HEK293 (cell line): ENCODE data around the gene SPOCK1.

Experiments used
- CTCF ChIA-PET: fragments of 350-600 bp; formaldehyde crosslinking; extraction: SDS; loops from one replicate; lab custom pipeline; 2021; ENCODE audit warnings: antibody characterized with exemption; lab: Yijun Ruan, JAX
- POLR2A ChIA-PET: fragments of 300-600 bp; formaldehyde crosslinking; extraction: SDS; loops from one replicate; lab custom pipeline; 2020; ENCODE audit warnings: antibody characterized with exemption, inconsistent platforms; lab: Yijun Ruan, JAX
- H3K27ac ChIP-seq: fragments of 200-500 bp; sonication (Bioruptor generic); 2 replicates; pipeline ENCODE4 v1.5.1; 2014; ENCODE audit warnings: low read depth, low read length, control low read depth, inconsistent platforms; ENCODE audit errors: extremely low read depth
- H3K36me3 ChIP-seq, 2 experiments: fragments of 200-500 bp in 1 of 2; sonication (Bioruptor generic) in 1 of 2; 1 replicate in 1 of 2; 2 replicates in 1 of 2; pipeline ENCODE4 v1.5.1; 2014 to 2017; ENCODE audit warnings: inconsistent platforms in 2 of 2, low read length in 2 of 2; ENCODE audit not compliant: control insufficient read depth in 2 of 2, insufficient read depth in 1 of 2
- H3K4me1 ChIP-seq: fragments of 200-500 bp; sonication (Bioruptor generic); 2 replicates; pipeline ENCODE4 v1.5.1; 2014; ENCODE audit warnings: mild to moderate bottlenecking, low read length, inconsistent platforms; ENCODE audit not compliant: control insufficient read depth, insufficient read depth
- H3K4me3 ChIP-seq: 2 replicates; pipeline ENCODE4 v1.5.1; 2011; ENCODE audit warnings: low read depth, mild to moderate bottlenecking, control low read depth, low read length, moderate library complexity
- H3K9me3 ChIP-seq: fragments of 200-500 bp; sonication (Bioruptor generic); 2 replicates; pipeline ENCODE4 v1.5.1; 2014; ENCODE audit warnings: low read depth, low read length, inconsistent platforms; ENCODE audit not compliant: control insufficient read depth, insufficient read depth
- HOXA7 ChIP-seq: sonication (generic); formaldehyde crosslinking; IDR thresholded peaks from 2 replicates; pipeline ENCODE4 v1.8.1; 2022; ENCODE audit warnings: missing genetic modification reagents, borderline replicate concordance
- OSR2 ChIP-seq: fragments of 450-650 bp; formaldehyde crosslinking; IDR thresholded peaks from 2 replicates; pipeline ENCODE4 v1.5.1; 2016; ENCODE audit warnings: missing biosample characterization, missing genetic modification characterization
- PATZ1 ChIP-seq: fragments of 450-650 bp; formaldehyde crosslinking; IDR thresholded peaks from 2 replicates; pipeline ENCODE4 v1.5.1; 2016; ENCODE audit warnings: missing biosample characterization, missing genetic modification characterization
- PRDM2 ChIP-seq: fragments of 450-650 bp; formaldehyde crosslinking; IDR thresholded peaks from 2 replicates; pipeline ENCODE4 v1.5.1; 2016; ENCODE audit warnings: missing biosample characterization, missing genetic modification characterization, borderline replicate concordance
- ZBTB49 ChIP-seq: fragments of 450-650 bp; formaldehyde crosslinking; IDR thresholded peaks from 2 replicates; pipeline ENCODE4 v1.5.1; 2016; ENCODE audit warnings: missing biosample characterization, missing genetic modification characterization, low read depth
- ZNF596 ChIP-seq: fragments of 450-650 bp; IDR thresholded peaks from 2 replicates; pipeline ENCODE4 v1.5.0; 2018; ENCODE audit warnings: missing biosample characterization, mild to moderate bottlenecking, missing genetic modification characterization, moderate library complexity
- ZNF600 ChIP-seq: fragments of 450-650 bp; formaldehyde crosslinking; IDR thresholded peaks from 2 replicates; pipeline ENCODE4 v1.5.1; 2016; ENCODE audit warnings: missing biosample characterization, missing genetic modification characterization
- ZNF785 ChIP-seq: fragments of 450-650 bp; formaldehyde crosslinking; IDR thresholded peaks from 2 replicates; pipeline ENCODE4 v1.5.1; 2016; ENCODE audit warnings: missing biosample characterization, missing genetic modification characterization
- ZXDB ChIP-seq: fragments of 450-650 bp; formaldehyde crosslinking; IDR thresholded peaks from 2 replicates; pipeline ENCODE4 v1.5.1; 2016; ENCODE audit warnings: missing biosample characterization, missing genetic modification characterization
- TF ChIP-seq, protein P1 (sequence below): fragments of 450-650 bp; formaldehyde crosslinking; IDR thresholded peaks from 2 replicates; pipeline ENCODE4 v1.5.1; 2017; ENCODE audit warnings: missing biosample characterization, missing genetic modification characterization
- TF ChIP-seq, protein P2 (sequence below): fragments of 450-650 bp; formaldehyde crosslinking; IDR thresholded peaks from 2 replicates; pipeline ENCODE4 v1.5.1; 2017; ENCODE audit warnings: missing biosample characterization, missing genetic modification characterization
- TF ChIP-seq, protein P3 (sequence below): fragments of 450-650 bp; IDR thresholded peaks from 2 replicates; pipeline ENCODE4 v1.5.1; 2018; ENCODE audit warnings: missing biosample characterization, missing genetic modification characterization
- TF ChIP-seq, protein P4 (sequence below): fragments of 450-650 bp; formaldehyde crosslinking; IDR thresholded peaks from 2 replicates; pipeline ENCODE4 v1.5.1; 2017; ENCODE audit warnings: missing biosample characterization, missing genetic modification characterization

Gene SPOCK1

GRCh38 chr5:137206030-137206715, 293.0 kb downstream of the SPOCK1 start:
- Histone ChIP-seq H3K4me3 (no peak overlapping the region), H3K36me3 (no peaks in the 10 kb centered on the region), H3K4me1 (peaks cover 12% of the 10 kb centered on the region), H3K27ac (0 out of 2 replicates have a peak overlapping the region, but pooled peaks have one; percentile 12), H3K9me3 (no peaks in the 10 kb centered on the region)
- CTCF ChIA-PET, result interaction anchor here (0.5 kb wide), 1 partner anchor 107 kb away, joined by 3 read pairs; no protein-coding TSS in a partner anchor
- TF ChIP-seq PRDM2 (tag by site-specific recombination) (no peak), PATZ1 (tag by site-specific recombination) (no peak), OSR2 (tag by site-specific recombination) (peak; percentile 23; the same call in 1 of the 2 replicates), ZNF600 (tag by site-specific recombination) (no peak), HOXA7 (CRISPR knock-in tag) (no peak), ZNF785 (tag by site-specific recombination) (no peak), ZBTB49 (tag by site-specific recombination) (no peak), ZNF596 (no peak), ZXDB (tag by site-specific recombination) (no peak)
- TF ChIP-seq, protein P1, sequence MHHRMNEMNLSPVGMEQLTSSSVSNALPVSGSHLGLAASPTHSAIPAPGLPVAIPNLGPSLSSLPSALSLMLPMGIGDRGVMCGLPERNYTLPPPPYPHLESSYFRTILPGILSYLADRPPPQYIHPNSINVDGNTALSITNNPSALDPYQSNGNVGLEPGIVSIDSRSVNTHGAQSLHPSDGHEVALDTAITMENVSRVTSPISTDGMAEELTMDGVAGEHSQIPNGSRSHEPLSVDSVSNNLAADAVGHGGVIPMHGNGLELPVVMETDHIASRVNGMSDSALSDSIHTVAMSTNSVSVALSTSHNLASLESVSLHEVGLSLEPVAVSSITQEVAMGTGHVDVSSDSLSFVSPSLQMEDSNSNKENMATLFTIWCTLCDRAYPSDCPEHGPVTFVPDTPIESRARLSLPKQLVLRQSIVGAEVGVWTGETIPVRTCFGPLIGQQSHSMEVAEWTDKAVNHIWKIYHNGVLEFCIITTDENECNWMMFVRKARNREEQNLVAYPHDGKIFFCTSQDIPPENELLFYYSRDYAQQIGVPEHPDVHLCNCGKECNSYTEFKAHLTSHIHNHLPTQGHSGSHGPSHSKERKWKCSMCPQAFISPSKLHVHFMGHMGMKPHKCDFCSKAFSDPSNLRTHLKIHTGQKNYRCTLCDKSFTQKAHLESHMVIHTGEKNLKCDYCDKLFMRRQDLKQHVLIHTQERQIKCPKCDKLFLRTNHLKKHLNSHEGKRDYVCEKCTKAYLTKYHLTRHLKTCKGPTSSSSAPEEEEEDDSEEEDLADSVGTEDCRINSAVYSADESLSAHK, result no peak
- TF ChIP-seq, protein P2, sequence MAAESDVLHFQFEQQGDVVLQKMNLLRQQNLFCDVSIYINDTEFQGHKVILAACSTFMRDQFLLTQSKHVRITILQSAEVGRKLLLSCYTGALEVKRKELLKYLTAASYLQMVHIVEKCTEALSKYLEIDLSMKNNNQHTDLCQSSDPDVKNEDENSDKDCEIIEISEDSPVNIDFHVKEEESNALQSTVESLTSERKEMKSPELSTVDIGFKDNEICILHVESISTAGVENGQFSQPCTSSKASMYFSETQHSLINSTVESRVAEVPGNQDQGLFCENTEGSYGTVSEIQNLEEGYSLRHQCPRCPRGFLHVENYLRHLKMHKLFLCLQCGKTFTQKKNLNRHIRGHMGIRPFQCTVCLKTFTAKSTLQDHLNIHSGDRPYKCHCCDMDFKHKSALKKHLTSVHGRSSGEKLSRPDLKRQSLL (tag by site-specific recombination), result no peak
- TF ChIP-seq, protein P3, sequence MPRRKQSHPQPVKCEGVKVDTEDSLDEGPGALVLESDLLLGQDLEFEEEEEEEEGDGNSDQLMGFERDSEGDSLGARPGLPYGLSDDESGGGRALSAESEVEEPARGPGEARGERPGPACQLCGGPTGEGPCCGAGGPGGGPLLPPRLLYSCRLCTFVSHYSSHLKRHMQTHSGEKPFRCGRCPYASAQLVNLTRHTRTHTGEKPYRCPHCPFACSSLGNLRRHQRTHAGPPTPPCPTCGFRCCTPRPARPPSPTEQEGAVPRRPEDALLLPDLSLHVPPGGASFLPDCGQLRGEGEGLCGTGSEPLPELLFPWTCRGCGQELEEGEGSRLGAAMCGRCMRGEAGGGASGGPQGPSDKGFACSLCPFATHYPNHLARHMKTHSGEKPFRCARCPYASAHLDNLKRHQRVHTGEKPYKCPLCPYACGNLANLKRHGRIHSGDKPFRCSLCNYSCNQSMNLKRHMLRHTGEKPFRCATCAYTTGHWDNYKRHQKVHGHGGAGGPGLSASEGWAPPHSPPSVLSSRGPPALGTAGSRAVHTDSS (tag by site-specific recombination), result no peak
- TF ChIP-seq, protein P4, sequence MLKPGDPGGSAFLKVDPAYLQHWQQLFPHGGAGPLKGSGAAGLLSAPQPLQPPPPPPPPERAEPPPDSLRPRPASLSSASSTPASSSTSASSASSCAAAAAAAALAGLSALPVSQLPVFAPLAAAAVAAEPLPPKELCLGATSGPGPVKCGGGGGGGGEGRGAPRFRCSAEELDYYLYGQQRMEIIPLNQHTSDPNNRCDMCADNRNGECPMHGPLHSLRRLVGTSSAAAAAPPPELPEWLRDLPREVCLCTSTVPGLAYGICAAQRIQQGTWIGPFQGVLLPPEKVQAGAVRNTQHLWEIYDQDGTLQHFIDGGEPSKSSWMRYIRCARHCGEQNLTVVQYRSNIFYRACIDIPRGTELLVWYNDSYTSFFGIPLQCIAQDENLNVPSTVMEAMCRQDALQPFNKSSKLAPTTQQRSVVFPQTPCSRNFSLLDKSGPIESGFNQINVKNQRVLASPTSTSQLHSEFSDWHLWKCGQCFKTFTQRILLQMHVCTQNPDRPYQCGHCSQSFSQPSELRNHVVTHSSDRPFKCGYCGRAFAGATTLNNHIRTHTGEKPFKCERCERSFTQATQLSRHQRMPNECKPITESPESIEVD (tag by site-specific recombination), result peak; percentile 66
- POLR2A ChIA-PET, result no interaction called here
